Neutrophil (primary cell): ENCODE data around the gene NAA60.
A peak's percentile ranks its signal among the peaks of the same experiment; 100 is the strongest.

Experiments
- H3K27ac ChIP-seq: fragments of 200-600 bp; sonication (generic); 2 replicates; pipeline ENCODE4 v1.5.1; 2016; ENCODE audit warnings: mild to moderate bottlenecking, moderate library complexity
- H3K27me3 ChIP-seq: fragments of 200-600 bp; sonication (generic); 2 replicates; pipeline ENCODE4 v1.6.0; 2016; ENCODE audit warnings: mild to moderate bottlenecking
- H3K36me3 ChIP-seq: fragments of 200-600 bp; sonication (generic); 2 replicates; pipeline ENCODE4 v1.5.1; 2017
- H3K4me1 ChIP-seq, 2 experiments: fragments of 200-600 bp in 1 of 2; sonication (generic) in 1 of 2; 1 replicate in 1 of 2; 2 replicates in 1 of 2; pipeline versions ENCODE4 v1.5.1 to v1.6.1; 2013 to 2016; ENCODE audit warnings: low read depth in 1 of 2, low read length in 1 of 2, mild to moderate bottlenecking in 1 of 2, moderate library complexity in 1 of 2; ENCODE audit not compliant: control insufficient read depth in 1 of 2, insufficient read depth in 1 of 2
- H3K4me3 ChIP-seq, 2 experiments: fragments of 200-600 bp in 1 of 2; sonication (generic) in 1 of 2; 1 replicate in 1 of 2; 2 replicates in 1 of 2; pipeline ENCODE4 v1.5.1; 2013 to 2016; ENCODE audit warnings: low read depth in 1 of 2, low read length in 1 of 2, mild to moderate bottlenecking in 1 of 2, moderate library complexity in 1 of 2
- H3K9me3 ChIP-seq: fragments of 200-600 bp; sonication (generic); 2 replicates; pipeline ENCODE4 v1.5.1; 2016
- CTCF ChIP-seq: fragments of 200-600 bp; sonication (generic); IDR thresholded peaks from 2 replicates; pipeline ENCODE4 v1.5.1; 2016; ENCODE audit warnings: antibody characterized with exemption

NAA60 gene

DNA sequence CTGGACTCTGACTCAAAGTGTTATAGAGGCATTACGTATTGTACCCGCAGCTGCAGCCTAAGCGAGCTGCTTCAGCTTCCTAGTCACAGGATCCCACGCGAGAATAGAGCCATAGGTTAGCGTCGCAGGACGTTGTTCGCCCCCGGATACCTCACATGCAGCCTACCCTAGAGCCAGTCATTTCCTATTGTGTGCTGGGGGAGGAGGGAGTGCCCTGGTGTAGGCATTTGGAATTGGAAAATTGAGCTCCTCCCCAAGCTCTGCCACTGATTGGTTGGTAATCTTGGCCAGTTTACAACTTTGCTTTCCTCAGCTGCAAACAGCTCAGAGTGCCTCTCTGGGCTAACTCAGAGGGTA is 530 bp downstream of the NAA60 start:
- Histone ChIP-seq H3K27ac (peak overlapping the region; percentile 83), H3K9me3 (no peaks in the 10 kb centered on the region), H3K4me1 (peaks cover 14 to 16% of the 10 kb centered on the region in 2 experiments), H3K27me3 (no peaks in the 10 kb centered on the region), H3K4me3 (peak overlapping the region; percentile 67 to 71), H3K36me3 (peaks cover 4% of the 10 kb centered on the region)
- TF ChIP-seq CTCF: no peak

- Histone ChIP-seq H3K9me3 (no peaks in the 10 kb centered on the region), H3K36me3 (no peaks in the 10 kb centered on the region), H3K4me3 (no peak overlapping the region), H3K27ac (no peak overlapping the region), H3K4me1 (peaks cover 68% of the 10 kb centered on the region in 2 experiments), H3K27me3 (no peaks in the 10 kb centered on the region)
- TF ChIP-seq CTCF: no peak
Observed at GRCh38 chr16:3454093-3454492, 10.6 kb downstream of the NAA60 start.

GRCh38 chr16:3454631-3455147 is 11.2 kb downstream of the NAA60 start:
- TF ChIP-seq CTCF: no peak
- no peak overlapping the region for H3K4me3 ChIP-seq

DNA sequence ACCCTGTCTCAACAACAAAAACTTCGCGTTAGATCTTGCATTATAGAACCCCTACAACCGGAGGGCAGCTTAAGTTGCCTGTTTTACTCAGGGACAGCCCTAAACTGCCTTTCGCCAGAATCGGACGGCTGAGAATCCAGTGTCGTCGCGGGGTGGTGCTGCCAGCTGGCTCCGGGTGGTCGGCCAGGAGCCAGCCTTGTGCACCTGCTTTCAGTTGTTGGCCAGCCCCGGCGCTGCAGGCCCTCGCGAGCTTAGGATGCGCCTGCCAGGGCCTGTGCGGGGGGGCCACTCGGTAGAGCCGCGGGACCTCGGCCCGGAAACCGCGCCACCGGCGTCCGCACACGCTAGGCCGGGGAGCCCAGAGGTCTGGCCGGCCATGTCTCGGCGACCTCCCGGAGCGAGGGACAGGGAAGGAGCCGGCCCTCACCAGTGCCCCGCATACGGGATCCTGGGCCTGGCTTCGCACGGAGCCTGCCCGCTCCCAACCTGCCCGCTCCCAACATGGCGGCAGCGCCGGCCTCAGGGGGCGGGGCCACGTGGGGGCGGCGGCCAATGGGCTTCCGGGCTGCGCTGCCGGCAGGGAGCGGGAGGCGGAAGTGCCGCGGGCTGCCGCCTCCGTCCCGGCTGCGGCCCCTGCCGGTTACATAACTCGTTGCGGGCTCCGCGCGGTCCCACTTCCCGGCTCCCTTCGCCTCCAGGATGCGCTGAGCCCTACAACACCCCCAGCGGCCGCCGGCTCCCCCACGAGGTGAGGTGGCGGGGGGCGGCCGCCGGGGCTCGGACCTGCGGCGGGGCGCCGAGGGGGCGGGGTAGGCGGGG is 14.2 kb downstream of the NAA60 start:
- Histone ChIP-seq H3K9me3 (no peaks in the 10 kb centered on the region), H3K27ac (peak overlapping the region; percentile 94), H3K27me3 (no peaks in the 10 kb centered on the region), H3K4me3 (peak overlapping the region; percentile 85 to 88), H3K4me1 (peaks cover 52 to 65% of the 10 kb centered on the region in 2 experiments), H3K36me3 (no peaks in the 10 kb centered on the region)
- peak; percentile 89 for TF ChIP-seq CTCF

More at GRCh38 chr16:3454631-3455147, 11.2 kb downstream of the NAA60 start:
- Histone ChIP-seq H3K9me3 (no peaks in the 10 kb centered on the region), H3K27me3 (no peaks in the 10 kb centered on the region), H3K27ac (peak overlapping the region; percentile 25), H3K4me1 (peaks cover 69 to 71% of the 10 kb centered on the region in 2 experiments), H3K36me3 (no peaks in the 10 kb centered on the region)

- Histone ChIP-seq H3K4me3 (peak overlapping the region; percentile 85 to 88), H3K4me1 (peaks cover 50 to 60% of the 10 kb centered on the region in 2 experiments), H3K36me3 (peaks cover 3% of the 10 kb centered on the region), H3K9me3 (no peaks in the 10 kb centered on the region), H3K27me3 (no peaks in the 10 kb centered on the region), H3K27ac (peak overlapping the region; percentile 94)
- TF ChIP-seq CTCF: no peak
Observed at GRCh38 chr16:3458278-3458851, 14.9 kb downstream of the NAA60 start.
